Activated naive CD4-positive, alpha-beta T cell treated with anti-CD3 and anti-CD28 coated beads, Interleukin-2, amount 50 U/mL, for 24 hours (primary cell): ENCODE data around the gene MACROH2A2.
"Not testable (repeated sequence)": the region's sequence is repeated elsewhere in the genome, so short reads cannot be mapped to it uniquely, and the experiment has no call there.

Experiments used
- H3K27ac Mint-ChIP-seq: one replicate; pipeline ENCODE4 v1.8.0; 2021; ENCODE audit warnings: mild to moderate bottlenecking, mixed read lengths
- H3K27me3 Mint-ChIP-seq: one replicate; pipeline ENCODE4 v1.8.0; 2021; ENCODE audit warnings: mixed read lengths
- H3K36me3 Mint-ChIP-seq: one replicate; pipeline ENCODE4 v1.8.0; 2021; ENCODE audit warnings: mixed read lengths
- H3K4me1 Mint-ChIP-seq: one replicate; pipeline ENCODE4 v1.8.0; 2021; ENCODE audit warnings: mixed read lengths
- H3K4me3 Mint-ChIP-seq: one replicate; pipeline ENCODE4 v1.8.0; 2021; ENCODE audit warnings: mild to moderate bottlenecking, mixed read lengths
- H3K9me3 Mint-ChIP-seq: one replicate; pipeline ENCODE4 v1.8.0; 2021; ENCODE audit warnings: mixed read lengths

The MACROH2A2 gene

DNA sequence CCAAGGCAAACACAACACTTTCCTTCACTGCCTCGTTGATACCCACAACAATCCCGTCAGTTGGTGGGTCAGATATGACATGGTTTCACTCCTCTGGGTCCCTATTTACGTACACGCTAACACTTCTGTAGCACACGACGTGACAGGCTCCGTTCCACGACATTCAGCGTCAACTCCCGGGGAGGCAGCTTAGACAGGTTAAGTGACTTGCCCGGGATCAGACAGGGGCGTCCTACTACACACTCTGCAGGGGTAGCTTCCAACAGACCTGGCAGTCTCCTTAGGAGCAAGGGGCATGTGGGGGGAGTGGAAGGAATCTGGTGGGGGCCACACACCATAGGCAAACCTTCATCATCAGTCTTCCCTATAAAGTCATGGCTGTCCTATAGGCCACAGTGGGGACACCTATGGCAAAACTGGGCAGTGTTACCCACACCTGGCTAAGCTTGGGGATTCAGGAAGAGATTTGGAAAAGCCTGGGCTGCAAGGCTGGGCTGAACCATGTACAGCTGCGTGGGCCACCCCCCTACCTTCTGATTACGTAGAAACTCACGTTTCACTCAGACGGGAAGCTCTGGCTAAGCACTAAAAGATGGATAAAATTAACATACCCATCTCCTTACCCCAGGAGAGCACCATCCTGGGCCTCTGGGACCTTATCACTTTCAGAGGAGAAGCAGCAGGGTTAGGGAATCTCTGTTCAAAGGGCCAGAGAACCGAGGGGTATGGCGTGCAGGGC is 91.9 kb downstream of the MACROH2A2 start:
- H3K4me1 Mint-ChIP-seq = peaks cover 35% of the 10 kb centered on the region
- no peaks in the 10 kb centered on the region for H3K9me3 Mint-ChIP-seq
- H3K36me3 Mint-ChIP-seq = no peaks in the 10 kb centered on the region
- H3K4me3 Mint-ChIP-seq = peak overlapping the region; percentile 87
- no peaks in the 10 kb centered on the region for H3K27me3 Mint-ChIP-seq
- peak overlapping the region; percentile 73 for H3K27ac Mint-ChIP-seq

DNA sequence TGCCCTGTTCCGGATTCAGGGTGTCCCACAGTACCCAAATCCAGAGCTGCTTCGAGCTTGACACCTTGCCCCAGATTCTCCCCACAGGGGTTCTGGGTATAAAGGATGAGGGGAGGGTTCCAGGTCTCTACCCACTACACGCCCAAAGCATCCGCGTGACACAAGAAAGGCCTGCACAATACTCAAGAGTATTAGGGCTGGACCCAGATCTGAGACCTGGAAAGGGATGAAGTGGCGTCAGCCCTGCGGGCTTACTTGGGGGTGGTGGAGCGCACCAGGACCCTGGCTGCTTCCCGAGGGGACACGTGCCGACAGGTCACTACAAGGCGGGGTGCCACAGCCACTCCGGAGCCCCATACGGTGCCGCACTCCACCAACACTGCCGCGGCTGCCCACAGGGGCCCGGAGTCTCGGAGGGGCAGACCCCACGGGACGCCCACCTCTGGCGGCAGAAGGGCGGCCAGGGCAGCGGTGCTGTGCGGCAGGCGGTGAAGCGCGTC is 92.6 kb downstream of the MACROH2A2 start:
- H3K36me3 Mint-ChIP-seq = peaks cover 2% of the 10 kb centered on the region

DNA sequence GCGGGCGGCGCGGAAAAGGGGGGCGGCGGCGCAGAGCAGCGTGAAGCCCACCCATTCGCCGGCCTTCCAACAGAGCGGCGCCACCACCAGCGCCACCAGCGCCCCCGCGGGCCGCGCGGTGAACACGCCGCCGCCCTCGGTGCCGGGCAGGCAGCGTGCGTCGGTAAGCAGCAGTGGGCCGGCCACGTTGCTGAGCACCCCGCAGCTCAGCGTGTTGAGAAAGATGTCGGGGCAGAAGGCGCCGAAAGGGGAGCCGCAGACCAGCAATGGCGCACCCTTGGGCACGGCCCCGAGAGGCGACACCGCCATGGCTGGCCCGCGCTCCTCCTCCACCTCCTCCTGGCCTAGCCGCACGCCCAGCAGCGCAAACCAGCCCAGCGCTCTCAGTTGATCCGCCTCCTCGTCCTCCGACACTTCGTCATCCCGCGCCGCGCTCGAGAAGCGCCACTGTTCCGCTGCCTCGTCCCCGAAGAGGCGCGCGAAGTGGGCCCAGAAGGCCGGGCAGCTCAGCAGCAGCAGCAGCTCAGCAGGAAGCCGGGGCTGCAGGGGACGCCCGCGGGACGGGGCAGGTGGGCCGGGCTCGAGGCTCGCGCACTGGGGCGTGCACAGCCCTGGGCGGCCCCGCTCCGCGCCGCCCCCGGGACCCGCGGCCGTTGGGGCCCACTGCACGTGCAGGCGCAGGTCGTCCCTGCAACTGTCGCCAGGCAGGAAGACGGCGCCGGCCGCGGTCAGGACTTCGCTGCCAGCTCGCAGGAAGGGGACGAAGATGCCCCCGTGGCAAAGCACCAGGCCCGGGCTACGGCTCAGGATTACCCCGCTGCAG is 93.2 kb downstream of the MACROH2A2 start:
- Mint-ChIP-seq H3K27me3 (no peaks in the 10 kb centered on the region), H3K4me1 (peaks cover 38% of the 10 kb centered on the region), H3K27ac (peak overlapping the region; percentile 93), H3K4me3 (peak overlapping the region; percentile 89), H3K9me3 (no peaks in the 10 kb centered on the region), H3K36me3 (peaks cover 2% of the 10 kb centered on the region)

More for the DNA sequence above, 92.6 kb downstream of the MACROH2A2 start:
- H3K4me3 Mint-ChIP-seq = peak overlapping the region; percentile 87
- H3K27me3 Mint-ChIP-seq = no peaks in the 10 kb centered on the region
- peaks cover 41% of the 10 kb centered on the region for H3K4me1 Mint-ChIP-seq
- H3K27ac Mint-ChIP-seq = peak overlapping the region; percentile 68
- no peaks in the 10 kb centered on the region for H3K9me3 Mint-ChIP-seq

DNA sequence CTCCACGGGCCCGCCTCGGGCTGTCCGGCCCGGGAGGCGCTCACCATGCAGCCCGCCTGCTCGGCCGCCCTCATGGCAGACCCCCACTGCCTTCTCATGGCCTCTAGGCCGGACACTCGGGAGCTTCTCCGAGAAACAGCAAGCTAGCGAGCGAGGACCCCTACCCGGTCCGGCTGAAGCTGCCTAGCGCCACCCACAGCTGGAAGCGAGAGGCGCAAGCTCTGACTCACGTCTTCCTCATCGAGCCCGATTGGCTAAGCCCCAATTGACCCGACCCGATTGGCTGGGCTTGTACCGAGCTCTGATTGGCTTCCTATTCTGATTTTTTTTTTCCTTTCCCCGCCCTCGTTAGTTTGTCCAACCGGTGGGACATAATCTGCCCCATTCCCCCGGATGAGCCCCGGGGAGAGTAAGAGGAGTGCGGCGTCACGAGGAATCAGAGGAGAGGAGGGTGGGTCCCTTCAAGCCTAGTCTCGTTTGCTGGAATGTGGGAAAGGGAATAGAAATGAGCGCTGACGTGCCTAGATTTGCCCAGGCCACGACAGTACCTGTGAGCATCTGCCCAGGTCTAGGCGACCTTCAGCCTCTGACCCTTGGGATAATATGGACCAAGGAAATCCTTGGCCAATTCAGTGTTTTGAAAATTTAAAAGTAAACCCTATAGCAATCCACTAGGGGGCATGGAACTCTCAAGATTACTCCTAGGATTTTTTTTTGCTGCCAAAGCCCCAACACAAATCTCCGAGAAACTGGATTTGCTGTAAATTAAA is 94.0 kb downstream of the MACROH2A2 start, which contains the start of gene TYSND1:
Gene TYSND1 (minus strand): TSS at position 212 of the 770 bp plus-strand sequence. CDS start 114 bp downstream, at position 98.
- no peaks in the 10 kb centered on the region for H3K9me3 Mint-ChIP-seq
- peak within 1 kb of the TSS; percentile 89 for H3K4me3 Mint-ChIP-seq
- H3K4me1 Mint-ChIP-seq = peaks cover 40% of the 10 kb centered on the region
- H3K27ac Mint-ChIP-seq = peak within 1 kb of the TSS; percentile 95
- no peaks in the 10 kb centered on the region for H3K27me3 Mint-ChIP-seq
- peaks cover 5% of the 10 kb centered on the region for H3K36me3 Mint-ChIP-seq

DNA sequence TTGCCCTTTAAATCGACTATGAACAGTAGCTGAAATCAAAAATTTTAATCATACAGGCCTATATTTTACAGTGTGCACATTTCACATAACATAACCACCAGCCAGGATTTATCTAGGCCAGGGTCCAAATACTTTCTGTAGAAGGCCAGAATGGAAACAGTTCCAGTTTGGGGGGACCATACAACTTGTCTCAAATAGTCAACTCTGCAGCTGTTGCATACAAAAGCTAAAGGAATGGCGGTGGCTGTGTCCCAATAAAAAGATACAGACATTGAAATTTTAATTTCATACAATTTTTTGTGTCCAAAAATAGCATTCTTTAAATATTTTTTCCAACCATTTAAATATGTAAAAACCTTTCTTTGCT is 94.6 kb downstream of the MACROH2A2 start:
- peak overlapping the region; percentile 89 for H3K4me3 Mint-ChIP-seq
- H3K27me3 Mint-ChIP-seq = no peaks in the 10 kb centered on the region
- peaks cover 39% of the 10 kb centered on the region for H3K4me1 Mint-ChIP-seq
- H3K27ac Mint-ChIP-seq = peak overlapping the region; percentile 95
- peaks cover 8% of the 10 kb centered on the region for H3K36me3 Mint-ChIP-seq
- no peaks in the 10 kb centered on the region for H3K9me3 Mint-ChIP-seq

DNA sequence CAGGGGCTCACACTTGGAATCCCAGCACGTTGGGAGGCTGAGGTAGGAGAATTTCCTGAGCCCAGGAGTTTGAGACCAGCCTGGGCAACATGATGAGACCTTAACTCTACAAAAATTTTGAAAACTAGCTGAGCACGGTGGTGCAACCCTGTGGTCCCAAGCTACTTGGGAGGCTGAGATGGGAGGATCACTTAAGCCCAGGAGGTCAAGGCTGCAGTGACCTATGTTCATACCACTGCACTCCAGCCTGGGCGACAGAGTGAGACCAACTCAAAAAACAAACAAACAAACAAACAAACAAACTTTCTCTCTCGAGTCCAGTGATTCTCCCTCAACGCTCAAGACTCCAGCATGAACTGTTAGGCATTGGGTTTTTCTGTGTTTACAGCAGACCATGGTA is 95.9 kb downstream of the MACROH2A2 start:
- Mint-ChIP-seq H3K9me3 (no peaks in the 10 kb centered on the region), H3K36me3 (peaks cover 10% of the 10 kb centered on the region), H3K27ac (no peak overlapping the region), H3K4me3 (no peak overlapping the region), H3K27me3 (no peaks in the 10 kb centered on the region), H3K4me1 (peaks cover 28% of the 10 kb centered on the region)

DNA sequence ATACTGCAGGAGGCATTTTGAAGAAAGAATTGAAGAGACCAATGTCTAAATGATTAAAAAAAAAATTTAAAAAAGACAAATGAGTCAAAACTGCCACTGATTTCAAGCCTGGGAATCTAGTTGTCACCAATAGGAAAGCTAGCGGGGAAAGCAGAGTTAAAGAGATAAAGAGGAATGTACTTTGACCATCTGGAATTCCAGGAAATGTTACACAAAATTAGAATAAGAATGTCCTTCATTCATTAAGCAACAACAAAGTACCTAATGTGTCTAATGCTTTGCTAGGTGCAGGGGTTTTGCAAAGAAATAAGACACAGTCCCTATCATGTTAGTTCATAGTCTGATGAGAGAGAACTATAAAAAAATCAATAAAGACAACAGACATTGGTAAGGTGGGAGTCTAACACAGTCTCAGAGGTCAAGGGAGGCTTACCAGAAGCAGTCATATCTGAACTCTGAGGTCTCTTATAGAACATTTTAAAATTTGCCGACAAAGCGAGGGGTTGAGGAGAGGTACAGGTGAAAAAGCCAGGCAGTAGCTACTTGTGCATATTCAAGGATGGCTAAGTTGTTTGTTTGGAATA is 102.7 kb downstream of the MACROH2A2 start:
- Mint-ChIP-seq H3K4me3 (no peak overlapping the region), H3K27ac (peak overlapping the region; percentile 62), H3K36me3 (peaks cover 36% of the 10 kb centered on the region), H3K27me3 (no peaks in the 10 kb centered on the region), H3K4me1 (peaks cover 34% of the 10 kb centered on the region), H3K9me3 (no peaks in the 10 kb centered on the region)

DNA sequence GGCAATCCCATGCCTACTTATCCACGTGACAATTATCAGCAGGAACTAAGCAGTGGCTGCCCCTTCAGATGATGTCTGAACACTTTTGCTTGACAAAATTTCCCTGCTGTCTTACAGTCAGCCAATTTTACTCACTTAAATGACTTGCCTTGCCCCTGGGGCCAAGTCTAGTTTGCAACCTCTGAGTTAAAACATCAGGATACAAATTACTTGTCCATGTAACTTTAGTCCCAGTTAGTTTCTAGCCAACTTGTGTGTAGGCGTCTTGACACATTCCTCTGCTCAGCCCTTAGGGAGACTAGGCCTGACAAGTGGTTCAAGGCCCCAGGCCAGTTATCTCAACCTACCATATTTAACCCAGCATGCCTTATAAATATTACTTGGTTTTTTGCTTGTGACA is 105.5 kb downstream of the MACROH2A2 start:
- no peak overlapping the region for H3K27ac Mint-ChIP-seq
- peaks cover 44% of the 10 kb centered on the region for H3K36me3 Mint-ChIP-seq
- H3K4me1 Mint-ChIP-seq = peaks cover 58% of the 10 kb centered on the region
- no peak overlapping the region for H3K4me3 Mint-ChIP-seq
- H3K9me3 Mint-ChIP-seq = no peaks in the 10 kb centered on the region
- H3K27me3 Mint-ChIP-seq = no peaks in the 10 kb centered on the region

DNA sequence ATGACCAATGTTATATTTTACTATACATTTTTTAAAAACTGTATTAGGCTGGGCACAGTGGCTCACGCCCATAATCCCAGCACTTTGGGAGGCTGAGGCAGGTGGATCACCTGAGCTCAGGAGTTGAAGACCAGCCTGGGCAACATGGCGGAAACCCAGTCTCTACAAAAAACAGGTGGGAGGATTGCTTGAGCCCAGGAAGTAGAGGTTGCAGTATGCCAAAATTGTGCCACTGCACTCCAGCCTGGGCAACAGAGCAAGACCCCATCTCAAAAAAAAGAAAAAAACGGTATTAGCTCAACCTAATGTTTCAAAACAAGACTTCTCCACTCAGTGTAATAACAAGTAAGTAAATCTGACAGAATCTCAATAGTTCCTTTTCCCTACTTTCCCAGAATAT is 106.7 kb downstream of the MACROH2A2 start:
- Mint-ChIP-seq H3K4me1 (peaks cover 67% of the 10 kb centered on the region), H3K36me3 (peaks cover 50% of the 10 kb centered on the region)
- H3K27ac Mint-ChIP-seq, H3K27me3 Mint-ChIP-seq, H3K4me3 Mint-ChIP-seq, H3K9me3 Mint-ChIP-seq: not testable (repeated sequence)

DNA sequence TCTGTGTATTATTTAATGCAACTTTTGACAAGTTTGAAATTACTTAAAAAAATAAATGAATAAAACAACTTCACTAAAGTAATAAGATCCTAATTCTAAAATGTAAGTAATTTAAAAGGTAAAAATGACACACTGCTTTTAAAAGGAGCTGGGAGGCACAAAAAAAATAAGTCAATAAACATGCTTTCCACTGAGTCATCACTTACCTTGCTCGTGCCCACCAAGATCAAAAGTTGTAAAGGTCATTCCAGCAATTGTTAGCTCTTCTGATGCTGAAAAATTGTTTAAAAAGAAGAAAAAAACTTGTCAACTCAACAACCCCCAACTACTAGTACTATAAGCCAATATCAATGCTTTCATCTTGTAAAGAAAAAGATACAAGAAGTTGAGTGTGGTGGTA is 108.2 kb downstream of the MACROH2A2 start:
- no peaks in the 10 kb centered on the region for H3K27me3 Mint-ChIP-seq
- H3K27ac Mint-ChIP-seq = peak overlapping the region; percentile 94
- no peaks in the 10 kb centered on the region for H3K9me3 Mint-ChIP-seq
- H3K4me3 Mint-ChIP-seq = peak overlapping the region; percentile 60
- H3K36me3 Mint-ChIP-seq = peaks cover 43% of the 10 kb centered on the region
- H3K4me1 Mint-ChIP-seq = peaks cover 65% of the 10 kb centered on the region
